Measurements from ENCODE around the gene CARMIL1.

The CARMIL1 gene

DNA sequence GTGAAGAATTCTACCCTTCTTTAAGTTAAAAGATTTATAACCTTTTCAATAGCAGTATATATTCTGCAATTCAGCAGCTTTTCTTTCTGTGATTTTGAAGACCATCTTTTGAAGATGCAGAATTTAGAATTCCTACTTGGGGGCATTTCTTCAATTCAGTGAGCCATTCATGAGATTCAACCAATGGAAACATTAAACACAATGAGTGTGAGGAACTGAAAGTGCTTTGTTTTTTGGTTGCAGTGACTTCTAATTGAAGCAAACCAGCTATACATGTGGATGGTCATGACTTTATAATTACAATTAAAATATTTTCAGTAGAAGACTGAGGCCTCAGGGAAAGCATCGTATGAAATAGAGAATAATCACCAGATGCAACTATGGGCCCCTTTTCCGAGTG, 108.3 kb downstream of the CARMIL1 start:
- no peaks in the 10 kb centered on the region for H3K4me1 ChIP-seq (ENCODE audit: control insufficient read depth, insufficient read depth, low read length)
- no peak overlapping the region for H3K4me3 ChIP-seq (ENCODE audit: low read depth, low read length)
- H3K36me3 ChIP-seq (ENCODE audit: control insufficient read depth, insufficient read depth, low read length) = no peaks in the 10 kb centered on the region
- no peaks in the 10 kb centered on the region for H3K9me3 ChIP-seq (ENCODE audit: control insufficient read depth, insufficient read depth, low read length)
- no peak overlapping the region for H3K9ac ChIP-seq (ENCODE audit: low read depth, low read length)
- H3K27me3 ChIP-seq (ENCODE audit: control insufficient read depth, insufficient read depth, low read length) = no peaks in the 10 kb centered on the region

DNA sequence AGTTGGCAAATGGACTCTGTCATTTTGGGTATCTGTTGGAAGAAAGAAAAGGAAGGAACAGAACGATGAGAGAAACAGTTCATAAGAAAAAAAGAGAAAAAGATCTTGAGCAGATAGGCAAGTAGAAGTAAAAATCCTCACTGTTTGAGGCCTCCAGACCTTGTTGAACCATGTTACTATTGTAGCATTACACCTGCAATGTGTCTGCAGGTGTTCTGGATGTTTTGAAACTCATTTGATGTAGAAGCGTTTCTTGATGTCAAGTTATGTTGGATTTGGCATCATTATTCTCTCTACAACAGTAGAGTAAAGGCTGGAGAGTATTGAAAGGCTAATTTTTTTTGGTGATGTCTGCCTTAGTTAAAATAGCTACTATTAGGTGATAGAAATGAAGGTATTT, 108.7 kb downstream of the CARMIL1 start:
- H3K4me1 ChIP-seq (ENCODE audit: control insufficient read depth, insufficient read depth, low read length) = no peaks in the 10 kb centered on the region
- no peaks in the 10 kb centered on the region for H3K27me3 ChIP-seq (ENCODE audit: control insufficient read depth, insufficient read depth, low read length)
- no peaks in the 10 kb centered on the region for H3K36me3 ChIP-seq (ENCODE audit: control insufficient read depth, insufficient read depth, low read length)
- H3K9me3 ChIP-seq (ENCODE audit: control insufficient read depth, insufficient read depth, low read length) = no peaks in the 10 kb centered on the region
- no peak overlapping the region for H3K4me3 ChIP-seq (ENCODE audit: low read depth, low read length)
- no peak overlapping the region for H3K9ac ChIP-seq (ENCODE audit: low read depth, low read length)

DNA sequence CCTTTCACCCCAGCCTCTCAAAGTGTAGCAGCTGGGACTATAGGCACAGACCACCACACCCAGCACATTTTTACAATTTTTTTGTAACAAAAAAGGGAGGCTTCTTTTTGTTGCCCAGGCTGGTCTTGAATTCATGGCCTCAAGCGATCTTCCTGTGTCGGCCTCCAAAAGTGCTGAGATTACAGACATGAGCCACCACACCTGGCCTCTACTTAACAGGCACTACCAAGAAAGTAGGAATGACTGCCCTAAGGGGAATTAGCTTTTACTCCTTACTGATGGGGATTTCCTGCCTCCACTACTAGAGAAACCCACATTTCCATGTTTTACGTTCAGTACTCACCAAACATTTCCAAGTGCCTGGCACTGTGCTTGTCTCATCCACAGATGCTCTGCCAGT, 109.6 kb downstream of the CARMIL1 start:
- H3K36me3 ChIP-seq (ENCODE audit: control insufficient read depth, insufficient read depth, low read length) = no peaks in the 10 kb centered on the region
- H3K9me3 ChIP-seq (ENCODE audit: control insufficient read depth, insufficient read depth, low read length) = no peaks in the 10 kb centered on the region
- H3K4me3 ChIP-seq (ENCODE audit: low read depth, low read length) = no peak overlapping the region
- no peaks in the 10 kb centered on the region for H3K4me1 ChIP-seq (ENCODE audit: control insufficient read depth, insufficient read depth, low read length)
- H3K9ac ChIP-seq (ENCODE audit: low read depth, low read length) = no peak overlapping the region
- H3K27me3 ChIP-seq (ENCODE audit: control insufficient read depth, insufficient read depth, low read length) = no peaks in the 10 kb centered on the region

DNA sequence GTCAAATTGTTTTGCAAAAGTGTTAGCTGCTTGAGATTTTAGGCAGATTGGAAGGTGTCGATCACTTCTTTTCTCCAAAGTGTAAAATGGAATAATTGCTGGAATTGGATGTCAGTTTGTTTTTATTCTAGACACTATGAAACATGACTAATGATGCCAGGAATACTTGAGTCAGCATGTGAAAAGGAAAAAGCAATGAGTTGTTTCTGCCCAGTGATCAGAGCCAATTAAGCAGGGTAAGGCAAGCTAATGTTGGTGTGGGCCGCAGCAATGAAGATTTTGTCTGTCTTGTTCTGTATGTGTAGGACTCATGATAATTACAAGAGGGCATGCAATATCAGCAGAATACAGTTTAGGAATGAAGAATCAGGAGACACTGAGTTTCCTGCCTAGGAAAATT, 110.3 kb downstream of the CARMIL1 start:
- Histone ChIP-seq H3K4me1 (ENCODE audit: control insufficient read depth, insufficient read depth, low read length) (no peaks in the 10 kb centered on the region), H3K4me3 (ENCODE audit: low read depth, low read length) (no peak overlapping the region), H3K9ac (ENCODE audit: low read depth, low read length) (no peak overlapping the region), H3K27me3 (ENCODE audit: control insufficient read depth, insufficient read depth, low read length) (no peaks in the 10 kb centered on the region), H3K36me3 (ENCODE audit: control insufficient read depth, insufficient read depth, low read length) (no peaks in the 10 kb centered on the region), H3K9me3 (ENCODE audit: control insufficient read depth, insufficient read depth, low read length) (no peaks in the 10 kb centered on the region)

DNA sequence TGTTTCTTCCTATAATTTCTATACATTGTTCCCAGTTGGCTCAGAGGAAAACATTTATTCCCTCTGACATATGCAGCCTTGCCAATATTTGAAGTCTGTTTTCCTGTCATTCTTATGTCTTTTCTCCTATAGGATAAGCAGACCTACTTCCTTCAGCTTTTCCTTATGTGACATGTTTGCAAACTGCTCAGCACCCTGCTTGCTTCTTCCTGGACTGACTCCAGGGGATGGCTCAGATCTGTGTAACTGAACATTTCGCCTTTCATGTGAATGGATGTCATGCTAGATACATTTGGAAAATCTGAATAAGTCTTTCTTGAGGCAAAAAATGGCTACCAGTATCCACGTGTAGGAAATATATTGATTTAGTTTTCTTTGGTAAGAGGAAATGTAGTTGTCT, 113.2 kb downstream of the CARMIL1 start:
- Histone ChIP-seq H3K4me1 (ENCODE audit: control insufficient read depth, insufficient read depth, low read length) (peaks cover 4% of the 10 kb centered on the region), H3K27me3 (ENCODE audit: control insufficient read depth, insufficient read depth, low read length) (no peaks in the 10 kb centered on the region), H3K4me3 (ENCODE audit: low read depth, low read length) (no peak overlapping the region), H3K36me3 (ENCODE audit: control insufficient read depth, insufficient read depth, low read length) (no peaks in the 10 kb centered on the region), H3K9ac (ENCODE audit: low read depth, low read length) (no peak overlapping the region), H3K9me3 (ENCODE audit: control insufficient read depth, insufficient read depth, low read length) (no peaks in the 10 kb centered on the region)

DNA sequence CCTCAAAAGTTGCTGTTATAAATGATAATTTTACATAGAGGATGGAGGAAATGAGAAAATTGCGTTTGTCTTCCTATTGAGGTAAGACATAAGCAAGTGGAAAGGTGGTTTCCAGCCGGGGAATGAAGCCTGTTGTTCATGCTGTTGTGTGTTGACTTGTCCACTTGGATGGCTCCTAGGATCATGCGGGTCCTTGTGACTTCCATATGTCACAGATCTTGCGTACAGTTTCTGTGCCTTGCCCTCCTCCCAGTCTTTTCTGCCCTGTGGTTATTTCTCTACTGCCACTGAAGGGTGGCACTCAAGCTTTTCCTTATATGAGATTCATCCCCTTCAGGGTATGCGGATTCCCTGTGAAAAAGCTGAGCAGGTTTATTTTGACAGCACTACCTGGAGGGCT, 116.6 kb downstream of the CARMIL1 start:
- Histone ChIP-seq H3K27me3 (ENCODE audit: control insufficient read depth, insufficient read depth, low read length) (no peaks in the 10 kb centered on the region), H3K4me1 (ENCODE audit: control insufficient read depth, insufficient read depth, low read length) (peaks cover 12% of the 10 kb centered on the region)

DNA sequence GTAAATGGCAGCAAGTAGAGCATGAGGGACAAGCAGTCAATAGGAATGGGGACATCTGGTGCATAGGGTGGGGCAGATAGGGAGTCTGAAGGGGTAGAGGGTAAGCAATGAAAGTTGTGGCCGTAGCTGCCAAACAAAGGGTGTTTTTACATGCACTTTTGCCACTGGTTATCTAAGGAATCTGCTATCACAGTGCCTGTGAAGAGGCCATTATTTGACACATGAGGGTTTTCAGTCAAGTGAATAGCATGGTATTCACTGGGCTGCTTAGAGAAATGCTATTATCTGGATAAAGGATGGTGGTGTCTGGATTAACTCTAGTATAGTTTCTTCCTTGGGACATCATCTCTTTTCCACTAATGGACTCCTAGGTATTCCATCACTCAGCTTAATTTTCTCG, 118.2 kb downstream of the CARMIL1 start:
- H3K27me3 ChIP-seq (ENCODE audit: control insufficient read depth, insufficient read depth, low read length) = no peaks in the 10 kb centered on the region
- H3K4me3 ChIP-seq (ENCODE audit: low read depth, low read length) = no peak overlapping the region

More for the DNA sequence above, 116.6 kb downstream of the CARMIL1 start:
- H3K9me3 ChIP-seq (ENCODE audit: control insufficient read depth, insufficient read depth, low read length) = no peaks in the 10 kb centered on the region
- H3K9ac ChIP-seq (ENCODE audit: low read depth, low read length) = no peak overlapping the region
- H3K4me3 ChIP-seq (ENCODE audit: low read depth, low read length) = no peak overlapping the region
- H3K36me3 ChIP-seq (ENCODE audit: control insufficient read depth, insufficient read depth, low read length) = no peaks in the 10 kb centered on the region

DNA sequence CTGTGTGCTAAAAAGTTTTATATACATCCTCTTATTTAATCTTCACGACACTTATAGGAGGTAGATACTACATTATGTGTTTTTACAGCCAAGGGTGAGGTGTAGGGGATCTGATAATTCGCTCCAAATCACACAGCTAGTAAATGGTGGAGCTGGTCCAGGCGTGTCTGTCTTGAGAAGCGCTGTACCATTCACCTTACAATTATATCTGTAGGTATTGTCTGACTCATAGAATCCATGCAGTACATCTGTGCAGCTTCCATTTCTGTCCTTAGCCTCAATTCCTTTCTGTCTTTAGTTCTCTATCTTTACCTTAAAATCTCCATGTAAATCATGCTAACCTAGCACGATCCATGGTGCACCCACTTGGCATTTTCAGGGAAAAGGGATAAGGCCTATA, 120.7 kb downstream of the CARMIL1 start:
- Histone ChIP-seq H3K9me3 (ENCODE audit: control insufficient read depth, insufficient read depth, low read length) (no peaks in the 10 kb centered on the region), H3K4me3 (ENCODE audit: low read depth, low read length) (no peak overlapping the region), H3K36me3 (ENCODE audit: control insufficient read depth, insufficient read depth, low read length) (no peaks in the 10 kb centered on the region), H3K9ac (ENCODE audit: low read depth, low read length) (no peak overlapping the region), H3K4me1 (ENCODE audit: control insufficient read depth, insufficient read depth, low read length) (peaks cover 14% of the 10 kb centered on the region), H3K27me3 (ENCODE audit: control insufficient read depth, insufficient read depth, low read length) (no peaks in the 10 kb centered on the region)

More for the DNA sequence above, 118.2 kb downstream of the CARMIL1 start:
- Histone ChIP-seq H3K4me1 (ENCODE audit: control insufficient read depth, insufficient read depth, low read length) (peaks cover 12% of the 10 kb centered on the region), H3K9ac (ENCODE audit: low read depth, low read length) (no peak overlapping the region), H3K9me3 (ENCODE audit: control insufficient read depth, insufficient read depth, low read length) (no peaks in the 10 kb centered on the region), H3K36me3 (ENCODE audit: control insufficient read depth, insufficient read depth, low read length) (no peaks in the 10 kb centered on the region)

DNA sequence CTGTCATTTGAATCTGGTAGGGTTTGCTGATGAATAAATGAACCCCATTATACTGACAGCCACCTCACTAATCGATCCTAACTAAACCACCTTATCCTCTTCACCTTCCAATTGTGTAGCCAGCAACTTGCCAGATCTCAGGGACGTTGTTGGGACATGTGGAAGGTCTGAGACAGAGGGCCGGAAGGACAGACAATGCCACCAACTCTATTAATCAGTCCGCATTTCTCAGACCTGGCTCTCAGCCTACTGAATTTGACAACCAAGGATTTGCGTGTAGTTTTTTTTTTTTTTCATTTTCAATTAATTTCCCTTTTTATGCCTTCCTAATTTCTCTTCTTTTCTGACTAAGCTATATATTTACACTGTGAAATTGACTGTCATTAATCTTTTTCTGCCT, 122.5 kb downstream of the CARMIL1 start:
- H3K9me3 ChIP-seq (ENCODE audit: control insufficient read depth, insufficient read depth, low read length) = no peaks in the 10 kb centered on the region
- H3K36me3 ChIP-seq (ENCODE audit: control insufficient read depth, insufficient read depth, low read length) = no peaks in the 10 kb centered on the region
- peaks cover 14% of the 10 kb centered on the region for H3K4me1 ChIP-seq (ENCODE audit: control insufficient read depth, insufficient read depth, low read length)
- no peak overlapping the region for H3K9ac ChIP-seq (ENCODE audit: low read depth, low read length)
- no peaks in the 10 kb centered on the region for H3K27me3 ChIP-seq (ENCODE audit: control insufficient read depth, insufficient read depth, low read length)
- H3K4me3 ChIP-seq (ENCODE audit: low read depth, low read length) = no peak overlapping the region

DNA sequence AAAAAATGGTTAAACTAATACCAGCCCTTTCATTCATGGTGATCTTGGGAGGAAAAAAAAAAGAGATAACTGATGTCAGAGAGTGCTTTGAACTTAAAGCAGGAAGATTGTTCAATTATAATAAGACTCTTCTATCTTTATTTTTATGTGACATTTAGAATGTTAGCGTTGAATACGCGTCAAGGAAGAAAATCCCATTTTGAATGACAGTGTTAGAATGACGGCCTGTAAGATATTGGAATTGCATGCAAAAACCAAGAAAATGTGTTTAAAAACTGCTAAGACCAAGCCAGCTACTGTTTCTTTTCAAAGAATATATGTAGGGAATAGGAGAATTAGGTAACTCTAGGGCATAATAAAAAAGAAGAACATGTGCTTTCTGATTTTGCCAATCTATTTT, 123.0 kb downstream of the CARMIL1 start:
- no peaks in the 10 kb centered on the region for H3K9me3 ChIP-seq (ENCODE audit: control insufficient read depth, insufficient read depth, low read length)

DNA sequence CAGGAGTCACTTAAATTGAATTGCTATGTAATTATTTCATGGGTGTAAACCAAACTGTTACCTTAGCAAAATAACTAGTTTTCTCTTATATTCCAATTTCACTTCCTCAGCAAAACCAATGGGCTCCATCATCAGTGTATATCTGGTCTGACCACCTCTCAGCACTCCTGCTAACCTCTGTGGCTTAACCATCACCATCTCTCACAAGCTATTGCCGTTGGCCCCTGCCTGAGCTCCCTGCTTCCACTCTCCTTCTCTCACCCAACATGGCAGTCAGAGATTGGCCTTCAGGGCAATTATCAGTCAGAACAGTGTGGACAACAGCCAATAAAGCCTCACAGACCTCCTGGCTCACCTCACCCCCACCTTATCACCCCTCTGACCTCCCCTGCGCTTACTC, 124.0 kb downstream of the CARMIL1 start:
- H3K4me3 ChIP-seq (ENCODE audit: low read depth, low read length) = no peak overlapping the region
- no peak overlapping the region for H3K9ac ChIP-seq (ENCODE audit: low read depth, low read length)
- H3K36me3 ChIP-seq (ENCODE audit: control insufficient read depth, insufficient read depth, low read length) = no peaks in the 10 kb centered on the region
- H3K4me1 ChIP-seq (ENCODE audit: control insufficient read depth, insufficient read depth, low read length) = peaks cover 12% of the 10 kb centered on the region
- H3K9me3 ChIP-seq (ENCODE audit: control insufficient read depth, insufficient read depth, low read length) = no peaks in the 10 kb centered on the region
- no peaks in the 10 kb centered on the region for H3K27me3 ChIP-seq (ENCODE audit: control insufficient read depth, insufficient read depth, low read length)

More for the DNA sequence above, 123.0 kb downstream of the CARMIL1 start:
- Histone ChIP-seq H3K36me3 (ENCODE audit: control insufficient read depth, insufficient read depth, low read length) (no peaks in the 10 kb centered on the region), H3K4me1 (ENCODE audit: control insufficient read depth, insufficient read depth, low read length) (peaks cover 13% of the 10 kb centered on the region), H3K9ac (ENCODE audit: low read depth, low read length) (no peak overlapping the region), H3K4me3 (ENCODE audit: low read depth, low read length) (no peak overlapping the region), H3K27me3 (ENCODE audit: control insufficient read depth, insufficient read depth, low read length) (no peaks in the 10 kb centered on the region)

DNA sequence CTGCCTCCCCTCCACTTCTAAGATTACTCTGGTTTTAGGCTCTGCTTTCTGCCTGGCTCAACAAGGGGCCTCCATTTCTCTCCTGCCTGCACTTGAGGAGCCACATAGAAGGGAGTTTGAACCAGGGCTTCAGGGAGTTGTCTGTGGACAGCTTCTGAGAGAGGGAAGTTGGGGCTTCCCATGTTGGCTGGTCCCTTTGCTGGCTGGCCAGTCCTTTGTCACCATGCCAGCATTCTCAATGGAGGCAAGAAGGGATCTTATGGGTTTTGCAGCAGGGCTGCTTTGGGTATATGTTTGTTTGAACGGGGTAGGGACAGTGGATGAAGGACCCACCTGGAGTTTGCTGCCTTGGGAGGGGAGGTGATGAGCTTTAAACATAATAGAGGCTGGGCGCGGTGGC, 124.9 kb downstream of the CARMIL1 start:
- Histone ChIP-seq H3K9me3 (ENCODE audit: control insufficient read depth, insufficient read depth, low read length) (no peaks in the 10 kb centered on the region), H3K4me1 (ENCODE audit: control insufficient read depth, insufficient read depth, low read length) (peaks cover 10% of the 10 kb centered on the region), H3K27me3 (ENCODE audit: control insufficient read depth, insufficient read depth, low read length) (no peaks in the 10 kb centered on the region), H3K36me3 (ENCODE audit: control insufficient read depth, insufficient read depth, low read length) (no peaks in the 10 kb centered on the region), H3K4me3 (ENCODE audit: low read depth, low read length) (no peak overlapping the region), H3K9ac (ENCODE audit: low read depth, low read length) (no peak overlapping the region)

DNA sequence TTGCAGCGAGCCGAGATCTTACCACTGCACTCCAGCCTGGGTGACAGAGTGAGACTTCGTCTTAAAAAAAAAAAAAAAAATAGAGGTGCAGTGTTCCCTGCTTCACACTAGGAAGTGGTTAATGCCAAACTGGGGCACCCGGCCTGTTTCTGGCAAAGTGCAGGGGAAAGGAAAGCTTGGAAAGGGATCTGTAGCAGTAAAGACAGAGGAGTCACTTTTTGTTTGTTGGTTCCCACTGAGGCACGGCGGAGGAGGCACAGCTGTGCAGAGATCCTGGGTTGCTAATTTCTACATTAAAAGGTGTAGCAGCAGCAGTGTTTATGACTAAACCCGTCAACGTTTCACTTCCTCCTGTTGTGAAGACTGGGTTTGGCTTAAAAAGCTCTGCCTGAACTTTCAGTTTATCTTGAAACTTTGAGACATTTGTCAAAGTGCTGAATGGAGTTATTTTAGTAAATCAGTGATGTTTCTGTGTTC, 125.6 kb downstream of the CARMIL1 start:
- H3K9me3 ChIP-seq (ENCODE audit: control insufficient read depth, insufficient read depth, low read length) = no peaks in the 10 kb centered on the region
- no peak overlapping the region for H3K9ac ChIP-seq (ENCODE audit: low read depth, low read length)
- H3K4me3 ChIP-seq (ENCODE audit: low read depth, low read length) = no peak overlapping the region
- peaks cover 10% of the 10 kb centered on the region for H3K4me1 ChIP-seq (ENCODE audit: control insufficient read depth, insufficient read depth, low read length)
- no peaks in the 10 kb centered on the region for H3K36me3 ChIP-seq (ENCODE audit: control insufficient read depth, insufficient read depth, low read length)
- H3K27me3 ChIP-seq (ENCODE audit: control insufficient read depth, insufficient read depth, low read length) = no peaks in the 10 kb centered on the region
